OCI-LY1 (cell line): ENCODE data around the gene TCP1.

ENCODE experiments used
- CTCF ChIP-seq: fragments of 200-600 bp; sonication (generic), shearing (Covaris generic); IDR thresholded peaks from 2 replicates; pipeline ENCODE4 v1.5.1; 2017; ENCODE audit warnings: mild to moderate bottlenecking, antibody characterized with exemption, low read length, moderate library complexity, mixed read lengths
- EZH2 ChIP-seq: fragments of 200-600 bp; sonication (generic), shearing (Covaris generic); IDR thresholded peaks from 2 replicates; pipeline ENCODE4 v1.8.0; 2017; ENCODE audit warnings: borderline replicate concordance, mixed run types, mild to moderate bottlenecking, antibody characterized with exemption, low read length, moderate library complexity, mixed read lengths

- TF ChIP-seq EZH2 (no peak), CTCF (no peak)
Observed at GRCh38 chr6:159819098-159819497, 29.7 kb upstream of the TCP1 start.
